Measurements from ENCODE around the gene PGBD5.

DNA sequence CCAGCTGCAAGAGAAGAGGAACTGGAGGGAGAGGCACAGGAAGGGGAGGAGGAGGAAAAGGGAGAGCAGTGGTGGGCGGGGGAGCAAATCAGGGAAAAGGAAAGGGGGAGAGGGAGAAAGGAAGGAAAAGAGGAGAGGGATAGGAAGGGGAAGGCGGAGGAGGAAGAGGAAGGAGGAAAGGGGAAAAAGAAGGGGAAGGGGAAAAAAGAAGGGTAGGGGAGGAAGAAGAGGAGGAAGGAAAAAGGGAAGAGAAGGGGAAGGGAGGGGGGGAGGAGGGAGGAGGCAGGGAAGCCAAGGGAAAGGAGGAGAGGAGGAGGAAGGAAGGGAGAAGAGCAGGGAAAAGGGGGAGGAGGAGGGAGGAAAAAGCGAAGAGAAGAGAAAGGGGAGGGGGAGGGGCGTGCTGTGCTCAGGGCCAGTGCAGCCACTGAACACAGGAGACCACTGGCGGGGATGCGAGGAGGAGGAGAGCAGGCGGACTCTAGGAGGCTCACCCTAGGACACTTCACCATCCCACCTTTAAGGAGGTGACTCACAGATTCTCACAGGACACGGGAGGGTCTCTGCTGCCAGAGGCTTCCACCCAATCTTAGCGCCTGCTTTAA lies 33.1 kb downstream of the PGBD5 start:
- TF ChIP-seq, protein P1, sequence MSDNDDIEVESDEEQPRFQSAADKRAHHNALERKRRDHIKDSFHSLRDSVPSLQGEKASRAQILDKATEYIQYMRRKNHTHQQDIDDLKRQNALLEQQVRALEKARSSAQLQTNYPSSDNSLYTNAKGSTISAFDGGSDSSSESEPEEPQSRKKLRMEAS (CRISPR knock-in tag; IDR thresholded peaks at IDR 0.05): no peak
- no peak for TF ChIP-seq ZNF232 (CRISPR knock-in tag; IDR thresholded peaks at IDR 0.05)
- TF ChIP-seq, protein P2, sequence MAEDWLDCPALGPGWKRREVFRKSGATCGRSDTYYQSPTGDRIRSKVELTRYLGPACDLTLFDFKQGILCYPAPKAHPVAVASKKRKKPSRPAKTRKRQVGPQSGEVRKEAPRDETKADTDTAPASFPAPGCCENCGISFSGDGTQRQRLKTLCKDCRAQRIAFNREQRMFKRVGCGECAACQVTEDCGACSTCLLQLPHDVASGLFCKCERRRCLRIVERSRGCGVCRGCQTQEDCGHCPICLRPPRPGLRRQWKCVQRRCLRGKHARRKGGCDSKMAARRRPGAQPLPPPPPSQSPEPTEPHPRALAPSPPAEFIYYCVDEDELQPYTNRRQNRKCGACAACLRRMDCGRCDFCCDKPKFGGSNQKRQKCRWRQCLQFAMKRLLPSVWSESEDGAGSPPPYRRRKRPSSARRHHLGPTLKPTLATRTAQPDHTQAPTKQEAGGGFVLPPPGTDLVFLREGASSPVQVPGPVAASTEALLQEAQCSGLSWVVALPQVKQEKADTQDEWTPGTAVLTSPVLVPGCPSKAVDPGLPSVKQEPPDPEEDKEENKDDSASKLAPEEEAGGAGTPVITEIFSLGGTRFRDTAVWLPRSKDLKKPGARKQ (CRISPR knock-in tag; IDR thresholded peaks at IDR 0.05): no peak
- TF ChIP-seq ZNF707 (CRISPR knock-in tag; conservative IDR thresholded peaks at IDR 0.05): no peak
- no peak for TF ChIP-seq KLF1 (tag; IDR thresholded peaks at IDR 0.05)
- TF ChIP-seq FOXJ3 (CRISPR knock-in tag; IDR thresholded peaks at IDR 0.05): no peak
- TF ChIP-seq, protein P3, sequence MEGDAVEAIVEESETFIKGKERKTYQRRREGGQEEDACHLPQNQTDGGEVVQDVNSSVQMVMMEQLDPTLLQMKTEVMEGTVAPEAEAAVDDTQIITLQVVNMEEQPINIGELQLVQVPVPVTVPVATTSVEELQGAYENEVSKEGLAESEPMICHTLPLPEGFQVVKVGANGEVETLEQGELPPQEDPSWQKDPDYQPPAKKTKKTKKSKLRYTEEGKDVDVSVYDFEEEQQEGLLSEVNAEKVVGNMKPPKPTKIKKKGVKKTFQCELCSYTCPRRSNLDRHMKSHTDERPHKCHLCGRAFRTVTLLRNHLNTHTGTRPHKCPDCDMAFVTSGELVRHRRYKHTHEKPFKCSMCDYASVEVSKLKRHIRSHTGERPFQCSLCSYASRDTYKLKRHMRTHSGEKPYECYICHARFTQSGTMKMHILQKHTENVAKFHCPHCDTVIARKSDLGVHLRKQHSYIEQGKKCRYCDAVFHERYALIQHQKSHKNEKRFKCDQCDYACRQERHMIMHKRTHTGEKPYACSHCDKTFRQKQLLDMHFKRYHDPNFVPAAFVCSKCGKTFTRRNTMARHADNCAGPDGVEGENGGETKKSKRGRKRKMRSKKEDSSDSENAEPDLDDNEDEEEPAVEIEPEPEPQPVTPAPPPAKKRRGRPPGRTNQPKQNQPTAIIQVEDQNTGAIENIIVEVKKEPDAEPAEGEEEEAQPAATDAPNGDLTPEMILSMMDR (IDR thresholded peaks at IDR 0.05 in 2 of 3, conservative IDR thresholded peaks at IDR 0.05 in 1 of 3; ENCODE audit: insufficient read depth in 2 of 3, low read depth in 1 of 3, low read length in 3 of 3): no peak
- TF ChIP-seq TOE1 (IDR thresholded peaks at IDR 0.05; ENCODE audit: borderline replicate concordance): no peak
- TF ChIP-seq TOE1 (CRISPR knock-in tag; IDR thresholded peaks at IDR 0.05; ENCODE audit: borderline replicate concordance, low read depth): no peak
- TF ChIP-seq ZNF143 (CRISPR knock-in tag; IDR thresholded peaks at IDR 0.05): no peak
- TF ChIP-seq ZNF644 (tag; IDR thresholded peaks at IDR 0.05; ENCODE audit: low read depth): no peak

All from K562 (cell line).